ENCODE results near the gene SHISA8. TPM values are rescaled to one million over a fixed set of nuclear protein-coding genes. Genes with fewer than 3 reads are reported as not detected.
"Not testable (repeated sequence)": the region's sequence is repeated elsewhere in the genome, so short reads cannot be mapped to it uniquely, and the experiment has no call there.

Gene SHISA8
- total and polyA plus RNA-seq, 2 of the 13 experiments (the other 11 are each of a cell fraction or from before 2014, with no cell fraction given): not detected

- TF ChIP-seq MTA3 (CRISPR knock-in tag; IDR thresholded peaks at IDR 0.05) (no peak), NFYB (CRISPR knock-in tag; IDR thresholded peaks at IDR 0.05) (no peak), ZBTB25 (CRISPR knock-in tag; IDR thresholded peaks at IDR 0.05) (no peak), ZNF691 (CRISPR knock-in tag; IDR thresholded peaks at IDR 0.05; ENCODE audit: borderline replicate concordance, low read depth) (no peak), YEATS2 (CRISPR knock-in tag; IDR thresholded peaks at IDR 0.05; ENCODE audit: borderline replicate concordance) (no peak), ZSCAN21 (CRISPR knock-in tag; IDR thresholded peaks at IDR 0.05; ENCODE audit: borderline replicate concordance) (no peak), TOE1 (CRISPR knock-in tag; IDR thresholded peaks at IDR 0.05) (no peak)
Measured at GRCh38 chr22:41873391-41873790, 41.5 kb downstream of the SHISA8 start (continued).

GRCh38 chr22:41870786-41871185, 44.1 kb downstream of the SHISA8 start:
- in situ Hi-C loops (cut with HindIII; ENCODE audit: extremely low pct_ligation_motif_present, low pct_unique_long_range_greater_than_20kb) (no loop called here), intact Hi-C loops (cut with micrococcal nuclease; ENCODE audit: unreplicated experiment) (no loop called here)
- CTCF ChIA-PET (ENCODE audit: low intra/inter-chr PET ratio, low total read pairs): no interaction called here
- H4K20me1 ChIP-seq (ENCODE audit: insufficient read depth, low read length): peaks cover 2% of the 10 kb centered on the region
- H2AFZ ChIP-seq (ENCODE audit: low read length): no peak overlapping the region
- no peak overlapping the region for H3K4me2 ChIP-seq (ENCODE audit: low read depth, low read length)
- no peaks in the 10 kb centered on the region for H3K27me3 ChIP-seq (ENCODE audit: control insufficient read depth in 1 of 2, insufficient read depth in 2 of 2, low read length in 2 of 2)
- no peak overlapping the region for H3K4me3 ChIP-seq (replicated peaks in 1 of 3; ENCODE audit: insufficient read depth in 1 of 3, low read depth in 2 of 3, low read length in 3 of 3)
- H3K36me3 ChIP-seq (replicated peaks in 1 of 2; ENCODE audit: control insufficient read depth in 1 of 2, insufficient read depth in 2 of 2, low read length in 2 of 2): peaks cover 38 to 84% of the 10 kb centered on the region in 2 experiments
- H3K79me2 ChIP-seq (ENCODE audit: insufficient read depth, low read length): peaks cover 5% of the 10 kb centered on the region
- DNase-seq (ENCODE audit: low spot score) (no peak), FAIRE-seq (no peak), ATAC-seq (no peak)
- no peak overlapping the region for H3K9ac ChIP-seq (ENCODE audit: insufficient read depth, low read depth, low read length)
- WGBS (ENCODE audit: low lambda C conversion rate): 100% methylated on average over 4 of the region's 4 CpGs
- BruUV-seq (replicated peaks): no TSS peak
- TF ChIP-seq ZNF639 (CRISPR knock-in tag; conservative IDR thresholded peaks at IDR 0.05): no peak
- no peak for TF ChIP-seq CCDC6 (CRISPR knock-in tag; IDR thresholded peaks at IDR 0.05)
- no peaks in the 10 kb centered on the region for H3K9me3 ChIP-seq (ENCODE audit: low read length)
- POLR2A ChIA-PET: no interaction called here
- no peaks in the 10 kb centered on the region for H3K4me1 ChIP-seq (ENCODE audit: insufficient read depth, low read length)
- no peak overlapping the region for H3K27ac ChIP-seq (ENCODE audit: extremely low read length, insufficient read depth, low read length)

GRCh38 chr22:41870081-41870480, 44.8 kb downstream of the SHISA8 start:
- in situ Hi-C loops (cut with HindIII; ENCODE audit: extremely low pct_ligation_motif_present, low pct_unique_long_range_greater_than_20kb); FAIRE-seq; H3K27me3 ChIP-seq (ENCODE audit: control insufficient read depth in 1 of 2, insufficient read depth in 2 of 2, low read length in 2 of 2); H3K27ac ChIP-seq (ENCODE audit: extremely low read length, insufficient read depth, low read length); H3K4me2 ChIP-seq (ENCODE audit: low read depth, low read length); H3K4me1 ChIP-seq (ENCODE audit: insufficient read depth, low read length); ATAC-seq; H4K20me1 ChIP-seq (ENCODE audit: insufficient read depth, low read length); H3K4me3 ChIP-seq (replicated peaks in 1 of 3; ENCODE audit: insufficient read depth in 1 of 3, low read depth in 2 of 3, low read length in 3 of 3); BruUV-seq (replicated peaks); intact Hi-C loops (cut with micrococcal nuclease; ENCODE audit: unreplicated experiment); H3K9me3 ChIP-seq (ENCODE audit: low read length); DNase-seq (ENCODE audit: low spot score); H3K9ac ChIP-seq (ENCODE audit: insufficient read depth, low read depth, low read length); CTCF ChIA-PET (ENCODE audit: low intra/inter-chr PET ratio, low total read pairs); H2AFZ ChIP-seq (ENCODE audit: low read length): not testable (repeated sequence)
- 100% methylated on average over 1 of the region's 1 CpG for WGBS (ENCODE audit: low lambda C conversion rate)
- peaks cover 12% of the 10 kb centered on the region for H3K79me2 ChIP-seq (ENCODE audit: insufficient read depth, low read length)
- peaks cover 34 to 84% of the 10 kb centered on the region in 2 experiments for H3K36me3 ChIP-seq (replicated peaks in 1 of 2; ENCODE audit: control insufficient read depth in 1 of 2, insufficient read depth in 2 of 2, low read length in 2 of 2)
- POLR2A ChIA-PET: interaction anchor here (0.6 to 0.7 kb wide), 2 partner anchors 70 to 164 kb away, joined by 3 to 5 read pairs; partner anchors contain the start of gene CCDC134

Data from HepG2 (cell line).